GM12878 (cell line): ENCODE data around the gene FDX2. TPM values are rescaled to one million over a fixed set of nuclear protein-coding genes. Genes with fewer than 3 reads are reported as not detected.

Source experiments
- BMI1 ChIP-seq: fragments of 450-650 bp; IDR thresholded peaks from 2 replicates; pipeline ENCODE4 v1.6.1; 2016; ENCODE audit warnings: mild to moderate bottlenecking, moderate library complexity, borderline replicate concordance
- FOS ChIP-seq: IDR thresholded peaks from 3 replicates; pipeline ENCODE4 v1.6.1; 2011; ENCODE audit warnings: borderline replicate concordance; ENCODE audit not compliant: insufficient read length; ENCODE audit errors: extremely low read depth
- HDAC6 ChIP-seq: fragments of 200-600 bp; sonication (generic); IDR thresholded peaks from one replicate; pipeline ENCODE4 v1.8.0; 2017; ENCODE audit warnings: antibody characterized with exemption; ENCODE audit not compliant: unreplicated experiment
- KDM1A ChIP-seq: fragments of 200-600 bp; sonication (generic); IDR thresholded peaks from 2 replicates; pipeline ENCODE4 v1.6.1; 2016; ENCODE audit warnings: borderline replicate concordance
- PAX8 ChIP-seq: fragments of 450-650 bp; IDR thresholded peaks from 2 replicates; pipeline ENCODE4 v1.6.1; 2017; ENCODE audit warnings: mild to moderate bottlenecking, moderate library complexity
- POU2F2 ChIP-seq: IDR thresholded peaks from 3 replicates; pipeline ENCODE4 v1.6.1; 2011; ENCODE audit warnings: low read depth, mild to moderate bottlenecking, low read length, borderline replicate concordance
- RBBP5 ChIP-seq: fragments of 200-600 bp; sonication (generic); conservative IDR thresholded peaks from 2 replicates; pipeline ENCODE4 v1.6.1; 2016
- SPI1 ChIP-seq: IDR thresholded peaks from 2 replicates; pipeline ENCODE4 v1.6.1; 2011; ENCODE audit warnings: low read depth, mild to moderate bottlenecking, low read length, moderate library complexity, borderline replicate concordance; ENCODE audit not compliant: insufficient read depth
- SUPT20H ChIP-seq: IDR thresholded peaks from 2 replicates; pipeline ENCODE4 v1.6.1; 2011; ENCODE audit warnings: low read depth, mild to moderate bottlenecking, low read length, moderate library complexity, borderline replicate concordance; ENCODE audit not compliant: control insufficient read depth
- SUZ12 ChIP-seq: fragments of 200-600 bp; sonication (generic); IDR thresholded peaks from one replicate; pipeline ENCODE4 v1.6.1; 2018; ENCODE audit warnings: antibody characterized with exemption, mild to moderate bottlenecking; ENCODE audit not compliant: unreplicated experiment
- ZNF24 ChIP-seq: fragments of 450-650 bp; IDR thresholded peaks from 2 replicates; pipeline ENCODE4 v1.6.1; 2017; ENCODE audit warnings: antibody characterized with exemption, mild to moderate bottlenecking
- polyA plus RNA-seq, 11 experiments: library from polyadenylated mRNA; depleted of rRNA in 4 of 11; unstranded in 6 of 11; stranded (reverse) in 5 of 11; fragments of >200 nt; fragmentation: Nextera tagmentation in 4 of 11; fragmentation: Illumina TruSeq in 1 of 11; extraction: Ambion mirVana in 4 of 11; extraction: Trizol in 1 of 11; gene quantifications; 1 replicate in 1 of 11; 2 replicates in 10 of 11; pipeline versions ENCODE4 v1.2.1 to v1.2.3, GENCODE V29; 2011 to 2016; ENCODE audit warnings: inconsistent platforms in 2 of 11, missing spikeins in 2 of 11, low read depth in 1 of 11
- total RNA-seq, 4 experiments: library from RNA; depleted of rRNA in 3 of 4; stranded (reverse); fragments of >200 nt in 3 of 4; fragmentation: Illumina TruSeq in 1 of 4; extraction: Trizol in 1 of 4; gene quantifications; 2 replicates each; pipeline versions ENCODE4 v1.2.1 to v1.2.3, GENCODE V29; 2013 to 2021
- TF ChIP-seq, protein P1 (sequence below): fragments of 150-350 bp; IDR thresholded peaks from 2 replicates; pipeline ENCODE4 v1.6.1; 2016; ENCODE audit warnings: low read depth, low read length
- TF ChIP-seq, protein P2 (sequence below): fragments of 450-650 bp; IDR thresholded peaks from 2 replicates; pipeline ENCODE4 v1.6.1; 2018; ENCODE audit warnings: mild to moderate bottlenecking, low read depth, moderate library complexity; ENCODE audit not compliant: partially characterized antibody
- TF ChIP-seq, protein P3 (sequence below): IDR thresholded peaks from 2 replicates; pipeline ENCODE4 v1.6.1; 2012; ENCODE audit warnings: improper control_type of control experiment, low read depth, low read length; ENCODE audit not compliant: insufficient replicate concordance
- TF ChIP-seq, protein P4 (sequence below): fragments of 450-650 bp; formaldehyde crosslinking; IDR thresholded peaks from 2 replicates; pipeline ENCODE4 v1.4.0; 2022; ENCODE audit warnings: mild to moderate bottlenecking, moderate library complexity

The FDX2 gene
- total and polyA plus RNA-seq, 10 of the 15 experiments (the other 5 are each of a cell fraction or from before 2014, with no cell fraction given) = 1.4 to 50.4 (median 24.7) TPM

DNA sequence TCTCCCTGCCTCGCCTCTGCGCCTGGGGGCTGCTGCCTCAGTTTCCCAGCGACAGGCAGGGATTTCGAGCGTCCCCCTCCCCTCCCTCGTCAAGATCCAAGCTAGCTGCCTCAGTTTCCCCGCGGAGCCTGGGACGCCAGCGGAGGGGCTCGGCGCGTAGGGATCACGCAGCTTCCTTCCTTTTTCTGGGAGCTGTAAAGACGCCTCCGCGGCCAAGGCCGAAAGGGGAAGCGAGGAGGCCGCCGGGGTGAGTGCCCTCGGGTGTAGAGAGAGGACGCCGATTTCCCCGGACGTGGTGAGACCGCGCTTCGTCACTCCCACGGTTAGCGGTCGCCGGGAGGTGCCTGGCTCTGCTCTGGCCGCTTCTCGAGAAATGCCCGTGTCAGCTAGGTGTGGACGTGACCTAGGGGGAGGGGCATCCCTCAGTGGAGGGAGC lies 45.6 kb downstream of the FDX2 start (continued):
- TF ChIP-seq, protein P1, sequence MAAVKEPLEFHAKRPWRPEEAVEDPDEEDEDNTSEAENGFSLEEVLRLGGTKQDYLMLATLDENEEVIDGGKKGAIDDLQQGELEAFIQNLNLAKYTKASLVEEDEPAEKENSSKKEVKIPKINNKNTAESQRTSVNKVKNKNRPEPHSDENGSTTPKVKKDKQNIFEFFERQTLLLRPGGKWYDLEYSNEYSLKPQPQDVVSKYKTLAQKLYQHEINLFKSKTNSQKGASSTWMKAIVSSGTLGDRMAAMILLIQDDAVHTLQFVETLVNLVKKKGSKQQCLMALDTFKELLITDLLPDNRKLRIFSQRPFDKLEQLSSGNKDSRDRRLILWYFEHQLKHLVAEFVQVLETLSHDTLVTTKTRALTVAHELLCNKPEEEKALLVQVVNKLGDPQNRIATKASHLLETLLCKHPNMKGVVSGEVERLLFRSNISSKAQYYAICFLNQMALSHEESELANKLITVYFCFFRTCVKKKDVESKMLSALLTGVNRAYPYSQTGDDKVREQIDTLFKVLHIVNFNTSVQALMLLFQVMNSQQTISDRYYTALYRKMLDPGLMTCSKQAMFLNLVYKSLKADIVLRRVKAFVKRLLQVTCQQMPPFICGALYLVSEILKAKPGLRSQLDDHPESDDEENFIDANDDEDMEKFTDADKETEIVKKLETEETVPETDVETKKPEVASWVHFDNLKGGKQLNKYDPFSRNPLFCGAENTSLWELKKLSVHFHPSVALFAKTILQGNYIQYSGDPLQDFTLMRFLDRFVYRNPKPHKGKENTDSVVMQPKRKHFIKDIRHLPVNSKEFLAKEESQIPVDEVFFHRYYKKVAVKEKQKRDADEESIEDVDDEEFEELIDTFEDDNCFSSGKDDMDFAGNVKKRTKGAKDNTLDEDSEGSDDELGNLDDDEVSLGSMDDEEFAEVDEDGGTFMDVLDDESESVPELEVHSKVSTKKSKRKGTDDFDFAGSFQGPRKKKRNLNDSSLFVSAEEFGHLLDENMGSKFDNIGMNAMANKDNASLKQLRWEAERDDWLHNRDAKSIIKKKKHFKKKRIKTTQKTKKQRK = no peak
- TF ChIP-seq SPI1 = peak; percentile 91
- TF ChIP-seq, protein P2, sequence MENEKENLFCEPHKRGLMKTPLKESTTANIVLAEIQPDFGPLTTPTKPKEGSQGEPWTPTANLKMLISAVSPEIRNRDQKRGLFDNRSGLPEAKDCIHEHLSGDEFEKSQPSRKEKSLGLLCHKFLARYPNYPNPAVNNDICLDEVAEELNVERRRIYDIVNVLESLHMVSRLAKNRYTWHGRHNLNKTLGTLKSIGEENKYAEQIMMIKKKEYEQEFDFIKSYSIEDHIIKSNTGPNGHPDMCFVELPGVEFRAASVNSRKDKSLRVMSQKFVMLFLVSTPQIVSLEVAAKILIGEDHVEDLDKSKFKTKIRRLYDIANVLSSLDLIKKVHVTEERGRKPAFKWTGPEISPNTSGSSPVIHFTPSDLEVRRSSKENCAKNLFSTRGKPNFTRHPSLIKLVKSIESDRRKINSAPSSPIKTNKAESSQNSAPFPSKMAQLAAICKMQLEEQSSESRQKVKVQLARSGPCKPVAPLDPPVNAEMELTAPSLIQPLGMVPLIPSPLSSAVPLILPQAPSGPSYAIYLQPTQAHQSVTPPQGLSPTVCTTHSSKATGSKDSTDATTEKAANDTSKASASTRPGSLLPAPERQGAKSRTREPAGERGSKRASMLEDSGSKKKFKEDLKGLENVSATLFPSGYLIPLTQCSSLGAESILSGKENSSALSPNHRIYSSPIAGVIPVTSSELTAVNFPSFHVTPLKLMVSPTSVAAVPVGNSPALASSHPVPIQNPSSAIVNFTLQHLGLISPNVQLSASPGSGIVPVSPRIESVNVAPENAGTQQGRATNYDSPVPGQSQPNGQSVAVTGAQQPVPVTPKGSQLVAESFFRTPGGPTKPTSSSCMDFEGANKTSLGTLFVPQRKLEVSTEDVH = no peak
- TF ChIP-seq SUPT20H = no peak
- TF ChIP-seq ZNF24 = 0 out of 2 replicates have a peak, but pooled peaks have one; percentile 7
- TF ChIP-seq KDM1A = no peak
- TF ChIP-seq, protein P3, sequence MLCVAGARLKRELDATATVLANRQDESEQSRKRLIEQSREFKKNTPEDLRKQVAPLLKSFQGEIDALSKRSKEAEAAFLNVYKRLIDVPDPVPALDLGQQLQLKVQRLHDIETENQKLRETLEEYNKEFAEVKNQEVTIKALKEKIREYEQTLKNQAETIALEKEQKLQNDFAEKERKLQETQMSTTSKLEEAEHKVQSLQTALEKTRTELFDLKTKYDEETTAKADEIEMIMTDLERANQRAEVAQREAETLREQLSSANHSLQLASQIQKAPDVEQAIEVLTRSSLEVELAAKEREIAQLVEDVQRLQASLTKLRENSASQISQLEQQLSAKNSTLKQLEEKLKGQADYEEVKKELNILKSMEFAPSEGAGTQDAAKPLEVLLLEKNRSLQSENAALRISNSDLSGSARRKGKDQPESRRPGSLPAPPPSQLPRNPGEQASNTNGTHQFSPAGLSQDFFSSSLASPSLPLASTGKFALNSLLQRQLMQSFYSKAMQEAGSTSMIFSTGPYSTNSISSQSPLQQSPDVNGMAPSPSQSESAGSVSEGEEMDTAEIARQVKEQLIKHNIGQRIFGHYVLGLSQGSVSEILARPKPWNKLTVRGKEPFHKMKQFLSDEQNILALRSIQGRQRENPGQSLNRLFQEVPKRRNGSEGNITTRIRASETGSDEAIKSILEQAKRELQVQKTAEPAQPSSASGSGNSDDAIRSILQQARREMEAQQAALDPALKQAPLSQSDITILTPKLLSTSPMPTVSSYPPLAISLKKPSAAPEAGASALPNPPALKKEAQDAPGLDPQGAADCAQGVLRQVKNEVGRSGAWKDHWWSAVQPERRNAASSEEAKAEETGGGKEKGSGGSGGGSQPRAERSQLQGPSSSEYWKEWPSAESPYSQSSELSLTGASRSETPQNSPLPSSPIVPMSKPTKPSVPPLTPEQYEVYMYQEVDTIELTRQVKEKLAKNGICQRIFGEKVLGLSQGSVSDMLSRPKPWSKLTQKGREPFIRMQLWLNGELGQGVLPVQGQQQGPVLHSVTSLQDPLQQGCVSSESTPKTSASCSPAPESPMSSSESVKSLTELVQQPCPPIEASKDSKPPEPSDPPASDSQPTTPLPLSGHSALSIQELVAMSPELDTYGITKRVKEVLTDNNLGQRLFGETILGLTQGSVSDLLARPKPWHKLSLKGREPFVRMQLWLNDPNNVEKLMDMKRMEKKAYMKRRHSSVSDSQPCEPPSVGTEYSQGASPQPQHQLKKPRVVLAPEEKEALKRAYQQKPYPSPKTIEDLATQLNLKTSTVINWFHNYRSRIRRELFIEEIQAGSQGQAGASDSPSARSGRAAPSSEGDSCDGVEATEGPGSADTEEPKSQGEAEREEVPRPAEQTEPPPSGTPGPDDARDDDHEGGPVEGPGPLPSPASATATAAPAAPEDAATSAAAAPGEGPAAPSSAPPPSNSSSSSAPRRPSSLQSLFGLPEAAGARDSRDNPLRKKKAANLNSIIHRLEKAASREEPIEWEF = no peak
- TF ChIP-seq PAX8 = no peak
- TF ChIP-seq SUZ12 = no peak
- TF ChIP-seq BMI1 = no peak
- no peak for TF ChIP-seq RBBP5
- TF ChIP-seq POU2F2 = peak; percentile 41; the same call in 1 of the 3 replicates
- no peak for TF ChIP-seq FOS
- no peak for TF ChIP-seq HDAC6
- TF ChIP-seq, protein P4, sequence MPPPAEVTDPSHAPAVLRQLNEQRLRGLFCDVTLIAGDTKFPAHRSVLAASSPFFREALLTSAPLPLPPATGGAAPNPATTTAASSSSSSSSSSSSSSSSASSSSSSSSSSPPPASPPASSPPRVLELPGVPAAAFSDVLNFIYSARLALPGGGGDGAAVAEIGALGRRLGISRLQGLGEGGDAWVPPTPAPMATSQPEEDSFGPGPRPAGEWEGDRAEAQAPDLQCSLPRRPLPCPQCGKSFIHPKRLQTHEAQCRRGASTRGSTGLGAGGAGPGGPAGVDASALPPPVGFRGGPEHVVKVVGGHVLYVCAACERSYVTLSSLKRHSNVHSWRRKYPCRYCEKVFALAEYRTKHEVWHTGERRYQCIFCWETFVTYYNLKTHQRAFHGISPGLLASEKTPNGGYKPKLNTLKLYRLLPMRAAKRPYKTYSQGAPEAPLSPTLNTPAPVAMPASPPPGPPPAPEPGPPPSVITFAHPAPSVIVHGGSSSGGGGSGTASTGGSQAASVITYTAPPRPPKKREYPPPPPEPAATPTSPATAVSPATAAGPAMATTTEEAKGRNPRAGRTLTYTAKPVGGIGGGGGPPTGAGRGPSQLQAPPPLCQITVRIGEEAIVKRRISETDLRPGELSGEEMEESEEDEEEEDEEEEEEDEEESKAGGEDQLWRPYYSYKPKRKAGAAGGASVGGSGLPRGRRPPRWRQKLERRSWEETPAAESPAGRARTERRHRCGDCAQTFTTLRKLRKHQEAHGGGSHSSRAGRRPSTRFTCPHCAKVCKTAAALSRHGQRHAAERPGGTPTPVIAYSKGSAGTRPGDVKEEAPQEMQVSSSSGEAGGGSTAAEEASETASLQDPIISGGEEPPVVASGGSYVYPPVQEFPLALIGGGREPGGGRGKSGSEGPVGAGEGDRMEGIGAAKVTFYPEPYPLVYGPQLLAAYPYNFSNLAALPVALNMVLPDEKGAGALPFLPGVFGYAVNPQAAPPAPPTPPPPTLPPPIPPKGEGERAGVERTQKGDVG (CRISPR knock-in tag) = no peak; the same call in 1 of the 2 replicates
